ENCODE data around the gene TYW5. TPM values are rescaled to one million over a fixed set of nuclear protein-coding genes. Genes with fewer than 3 reads are reported as not detected.

Gene TYW5
- total and polyA plus RNA-seq, 2 of the 13 experiments (the other 11 are each of a cell fraction or from before 2014, with no cell fraction given), result 8.3 to 14.6 TPM

DNA sequence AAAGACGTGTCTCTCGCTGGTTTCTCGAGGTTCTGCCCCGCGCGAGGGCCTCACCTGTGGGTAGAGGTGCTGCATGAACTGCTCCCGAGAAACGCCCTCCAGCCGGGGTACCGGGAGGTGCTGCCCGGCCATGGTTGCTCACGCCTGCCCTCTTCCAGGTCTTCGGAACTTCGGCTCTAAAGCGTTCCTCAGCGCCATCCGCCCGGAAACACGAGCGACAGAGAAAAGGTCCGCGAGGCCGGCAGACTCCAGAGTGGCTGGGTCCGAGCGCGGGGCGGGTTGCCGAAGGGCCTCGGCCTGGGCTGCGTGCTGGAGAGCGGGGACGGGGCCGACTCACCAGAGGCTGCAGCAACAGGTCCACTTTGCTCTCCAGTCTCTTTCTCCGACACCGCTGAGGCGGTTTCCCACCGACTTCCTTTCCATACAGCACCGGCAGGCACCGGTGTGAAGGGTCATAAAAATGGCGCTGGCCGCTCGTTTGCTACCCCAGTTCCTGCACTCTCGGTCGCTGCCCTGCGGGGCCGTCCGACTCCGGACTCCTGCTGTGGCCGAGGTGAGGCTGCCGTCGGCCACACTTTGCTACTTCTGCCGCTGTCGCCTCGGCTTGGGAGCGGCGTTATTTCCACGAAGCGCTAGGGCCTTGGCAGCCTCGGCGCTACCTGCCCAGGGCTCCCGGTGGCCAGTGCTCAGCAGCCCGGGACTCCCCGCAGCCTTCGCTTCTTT is at the start of gene TYW5, which contains the start of gene MAIP1 (continued):
- TF ChIP-seq FOSL1 (CRISPR knock-in tag; IDR thresholded peaks at IDR 0.05; ENCODE audit: borderline replicate concordance), result no peak
- peak; percentile 98 for TF ChIP-seq MED8 (CRISPR knock-in tag; IDR thresholded peaks at IDR 0.05; ENCODE audit: insufficient replicate concordance)
- TF ChIP-seq RBAK (CRISPR knock-in tag; IDR thresholded peaks at IDR 0.05), result no peak
- peak; percentile 59; the same call in 1 of the 2 replicates for TF ChIP-seq SAFB2 (CRISPR knock-in tag; IDR thresholded peaks at IDR 0.05; ENCODE audit: borderline replicate concordance, low read depth)
- TF ChIP-seq CCAR2 (optimal IDR thresholded peaks at IDR 0.05; ENCODE audit: low read depth, low read length), result peak; percentile 15
- no peak for TF ChIP-seq ZFP62 (CRISPR knock-in tag; IDR thresholded peaks at IDR 0.05)
- TF ChIP-seq RAD21 (CRISPR knock-in tag; IDR thresholded peaks at IDR 0.05), result peak; percentile 54
- TF ChIP-seq, protein P1, sequence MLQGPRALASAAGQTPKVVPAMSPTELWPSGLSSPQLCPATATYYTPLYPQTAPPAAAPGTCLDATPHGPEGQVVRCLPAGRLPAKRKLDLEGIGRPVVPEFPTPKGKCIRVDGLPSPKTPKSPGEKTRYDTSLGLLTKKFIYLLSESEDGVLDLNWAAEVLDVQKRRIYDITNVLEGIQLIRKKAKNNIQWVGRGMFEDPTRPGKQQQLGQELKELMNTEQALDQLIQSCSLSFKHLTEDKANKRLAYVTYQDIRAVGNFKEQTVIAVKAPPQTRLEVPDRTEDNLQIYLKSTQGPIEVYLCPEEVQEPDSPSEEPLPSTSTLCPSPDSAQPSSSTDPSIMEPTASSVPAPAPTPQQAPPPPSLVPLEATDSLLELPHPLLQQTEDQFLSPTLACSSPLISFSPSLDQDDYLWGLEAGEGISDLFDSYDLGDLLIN (CRISPR knock-in tag; IDR thresholded peaks at IDR 0.05; ENCODE audit: borderline replicate concordance), result no peak
- TF ChIP-seq ZNF770 (CRISPR knock-in tag; IDR thresholded peaks at IDR 0.05), result peak; percentile 92
- TF ChIP-seq ZMAT3 (CRISPR knock-in tag; conservative IDR thresholded peaks at IDR 0.05), result peak; percentile 98
- TF ChIP-seq SIN3A (IDR thresholded peaks at IDR 0.05; ENCODE audit: borderline replicate concordance, low read depth, low read length), result peak; percentile 92
- peak; percentile 92 for TF ChIP-seq ZNF292 (CRISPR knock-in tag; IDR thresholded peaks at IDR 0.05; ENCODE audit: borderline replicate concordance, low read depth)
- no peak; the same call in 1 of the 2 replicates for TF ChIP-seq ZFAT (CRISPR knock-in tag; conservative IDR thresholded peaks at IDR 0.05)
- TF ChIP-seq, protein P2, sequence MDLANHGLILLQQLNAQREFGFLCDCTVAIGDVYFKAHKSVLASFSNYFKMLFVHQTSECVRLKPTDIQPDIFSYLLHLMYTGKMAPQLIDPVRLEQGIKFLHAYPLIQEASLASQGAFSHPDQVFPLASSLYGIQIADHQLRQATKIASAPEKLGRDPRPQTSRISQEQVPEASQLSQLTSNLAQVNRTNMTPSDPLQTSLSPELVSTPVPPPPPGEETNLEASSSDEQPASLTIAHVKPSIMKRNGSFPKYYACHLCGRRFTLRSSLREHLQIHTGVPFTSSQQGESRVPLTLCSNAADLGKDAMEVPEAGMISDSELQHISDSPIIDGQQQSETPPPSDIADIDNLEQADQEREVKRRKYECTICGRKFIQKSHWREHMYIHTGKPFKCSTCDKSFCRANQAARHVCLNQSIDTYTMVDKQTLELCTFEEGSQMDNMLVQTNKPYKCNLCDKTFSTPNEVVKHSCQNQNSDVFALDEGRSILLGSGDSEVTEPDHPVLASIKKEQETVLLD (CRISPR knock-in tag; IDR thresholded peaks at IDR 0.05; ENCODE audit: low read depth), result peak; percentile 69; the same call in 1 of the 2 replicates
- no peak for TF ChIP-seq MTA3 (CRISPR knock-in tag; IDR thresholded peaks at IDR 0.05)
- TF ChIP-seq, protein P3, sequence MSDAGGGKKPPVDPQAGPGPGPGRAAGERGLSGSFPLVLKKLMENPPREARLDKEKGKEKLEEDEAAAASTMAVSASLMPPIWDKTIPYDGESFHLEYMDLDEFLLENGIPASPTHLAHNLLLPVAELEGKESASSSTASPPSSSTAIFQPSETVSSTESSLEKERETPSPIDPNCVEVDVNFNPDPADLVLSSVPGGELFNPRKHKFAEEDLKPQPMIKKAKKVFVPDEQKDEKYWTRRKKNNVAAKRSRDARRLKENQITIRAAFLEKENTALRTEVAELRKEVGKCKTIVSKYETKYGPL (CRISPR knock-in tag; IDR thresholded peaks at IDR 0.05), result no peak; the same call in none of the 2 replicates
- peak; percentile 84 for TF ChIP-seq MED1 (CRISPR knock-in tag; IDR thresholded peaks at IDR 0.05)
- TF ChIP-seq NFATC3 (CRISPR knock-in tag; IDR thresholded peaks at IDR 0.05), result no peak; the same call in 1 of the 2 replicates
- peak; percentile 40 for TF ChIP-seq RFX3 (CRISPR knock-in tag; IDR thresholded peaks at IDR 0.05)
- peak; percentile 32; the same call in 1 of the 2 replicates for TF ChIP-seq SKIL (CRISPR knock-in tag; IDR thresholded peaks at IDR 0.05; ENCODE audit: borderline replicate concordance)
- no peak for TF ChIP-seq ZFP37 (CRISPR knock-in tag; IDR thresholded peaks at IDR 0.05; ENCODE audit: borderline replicate concordance)
- TF ChIP-seq CHD4 (IDR thresholded peaks at IDR 0.05; ENCODE audit: borderline replicate concordance, low read length), result no peak
